Loucy (cell line): ENCODE measurements around the gene SLC10A7.

Source experiments
- H2AFZ ChIP-seq: fragments of 200-600 bp; sonication (generic); 2 replicates; pipeline ENCODE4 v1.6.0; 2016; ENCODE audit warnings: antibody characterized with exemption, mild to moderate bottlenecking, low read length, moderate library complexity
- H3F3A ChIP-seq: fragments of 200-600 bp; 2 replicates; pipeline ENCODE4 v1.6.0; 2016; ENCODE audit warnings: antibody characterized with exemption, low read depth, mild to moderate bottlenecking
- H3K27me3 ChIP-seq: fragments of 200-600 bp; sonication (generic); 2 replicates; pipeline ENCODE4 v1.6.1; 2014; ENCODE audit warnings: low read length, mild to moderate bottlenecking; ENCODE audit not compliant: insufficient read depth, poor library complexity, severe bottlenecking
- H3K36me3 ChIP-seq: fragments of 200-600 bp; sonication (generic); 2 replicates; pipeline ENCODE4 v1.6.1; 2016; ENCODE audit warnings: low read length; ENCODE audit not compliant: insufficient read depth
- H3K4me1 ChIP-seq: fragments of 200-600 bp; sonication (generic); 2 replicates; pipeline ENCODE4 v1.5.1; 2014; ENCODE audit warnings: low read length, mild to moderate bottlenecking; ENCODE audit not compliant: insufficient read depth, poor library complexity, severe bottlenecking
- H3K4me2 ChIP-seq: fragments of 200-600 bp; sonication (generic); 2 replicates; pipeline ENCODE4 v1.6.0; 2014; ENCODE audit warnings: antibody characterized with exemption, low read length, low read depth, mild to moderate bottlenecking; ENCODE audit not compliant: poor library complexity, severe bottlenecking
- H3K4me3 ChIP-seq: fragments of 200-600 bp; sonication (generic); 2 replicates; pipeline ENCODE4 v1.5.1; 2014; ENCODE audit warnings: low read length, mild to moderate bottlenecking, mixed read lengths; ENCODE audit not compliant: poor library complexity, severe bottlenecking
- H3K79me2 ChIP-seq: fragments of 200-600 bp; sonication (generic); 2 replicates; pipeline ENCODE4 v1.6.1; 2014; ENCODE audit warnings: low read length; ENCODE audit not compliant: insufficient read depth
- H3K9ac ChIP-seq: fragments of 200-600 bp; sonication (generic); 2 replicates; pipeline ENCODE4 v1.6.0; 2014; ENCODE audit warnings: mild to moderate bottlenecking, low read depth, low read length, moderate library complexity; ENCODE audit not compliant: poor library complexity, severe bottlenecking
- H3K9me2 ChIP-seq: fragments of 200-600 bp; sonication (generic); replicated peaks from 2 replicates; pipeline ENCODE4 v1.6.1; 2016; ENCODE audit warnings: low read depth, low read length, mixed read lengths
- H3K9me3 ChIP-seq: fragments of 200-600 bp; sonication (generic); 2 replicates; pipeline ENCODE4 v1.6.1; 2014; ENCODE audit warnings: mild to moderate bottlenecking, antibody characterized with exemption, low read length, low read depth; ENCODE audit not compliant: insufficient read depth
- H4K20me1 ChIP-seq: fragments of 200-600 bp; sonication (generic); 2 replicates; pipeline ENCODE4 v1.6.0; 2014; ENCODE audit warnings: antibody characterized with exemption, low read length, mild to moderate bottlenecking; ENCODE audit not compliant: insufficient read depth, poor library complexity, severe bottlenecking
- EZH2phosphoT487 ChIP-seq: fragments of 200-600 bp; IDR thresholded peaks from 2 replicates; pipeline ENCODE4 v1.6.1; 2018; ENCODE audit warnings: antibody characterized with exemption, mild to moderate bottlenecking, moderate library complexity, borderline replicate concordance
- TF ChIP-seq, protein P1 (sequence below): fragments of 200-600 bp; sonication (generic); conservative IDR thresholded peaks from 2 replicates; pipeline ENCODE4 v1.5.1; 2014; ENCODE audit warnings: mild to moderate bottlenecking, antibody characterized with exemption, low read length

SLC10A7 gene

DNA sequence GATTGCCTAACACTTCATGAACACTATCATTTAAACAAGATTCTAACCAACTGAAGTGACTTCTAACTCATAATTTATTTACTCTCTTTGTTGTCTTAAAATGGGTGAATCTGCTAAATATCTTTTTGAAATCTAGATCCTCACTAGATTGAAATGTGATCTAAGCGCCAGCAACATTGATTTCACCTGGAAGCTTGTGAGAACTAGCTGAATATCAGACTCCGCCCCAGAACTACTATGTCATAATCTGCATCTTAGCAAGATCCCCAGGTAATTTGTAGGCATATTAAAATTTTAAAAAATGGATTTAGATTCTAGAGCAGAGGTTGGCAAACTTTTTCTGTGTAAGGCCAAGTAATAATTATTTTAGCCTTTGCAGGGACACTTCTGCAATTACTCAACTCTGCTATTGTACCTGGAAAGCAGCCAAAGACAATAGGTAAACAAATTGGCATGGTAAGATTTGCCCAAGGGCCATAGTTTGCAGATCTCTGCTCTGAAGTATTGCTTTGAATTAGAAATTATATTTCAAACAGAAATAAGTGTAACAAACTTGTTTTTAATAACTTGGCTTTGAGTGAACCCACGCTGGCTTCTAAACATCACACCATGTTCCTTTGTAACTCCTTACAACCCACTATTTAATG, 185.9 kb downstream of the SLC10A7 start:
- no peak overlapping the region for H3K9ac ChIP-seq
- no peaks in the 10 kb centered on the region for H3K9me2 ChIP-seq
- H3K4me2 ChIP-seq, result no peak overlapping the region
- peaks cover 12% of the 10 kb centered on the region for H3K4me1 ChIP-seq
- H2AFZ ChIP-seq, result no peak overlapping the region
- H3F3A ChIP-seq, result no peaks in the 10 kb centered on the region
- no peaks in the 10 kb centered on the region for H3K9me3 ChIP-seq
- H3K4me3 ChIP-seq, result no peak overlapping the region
- no peaks in the 10 kb centered on the region for H3K27me3 ChIP-seq
- TF ChIP-seq, protein P1, sequence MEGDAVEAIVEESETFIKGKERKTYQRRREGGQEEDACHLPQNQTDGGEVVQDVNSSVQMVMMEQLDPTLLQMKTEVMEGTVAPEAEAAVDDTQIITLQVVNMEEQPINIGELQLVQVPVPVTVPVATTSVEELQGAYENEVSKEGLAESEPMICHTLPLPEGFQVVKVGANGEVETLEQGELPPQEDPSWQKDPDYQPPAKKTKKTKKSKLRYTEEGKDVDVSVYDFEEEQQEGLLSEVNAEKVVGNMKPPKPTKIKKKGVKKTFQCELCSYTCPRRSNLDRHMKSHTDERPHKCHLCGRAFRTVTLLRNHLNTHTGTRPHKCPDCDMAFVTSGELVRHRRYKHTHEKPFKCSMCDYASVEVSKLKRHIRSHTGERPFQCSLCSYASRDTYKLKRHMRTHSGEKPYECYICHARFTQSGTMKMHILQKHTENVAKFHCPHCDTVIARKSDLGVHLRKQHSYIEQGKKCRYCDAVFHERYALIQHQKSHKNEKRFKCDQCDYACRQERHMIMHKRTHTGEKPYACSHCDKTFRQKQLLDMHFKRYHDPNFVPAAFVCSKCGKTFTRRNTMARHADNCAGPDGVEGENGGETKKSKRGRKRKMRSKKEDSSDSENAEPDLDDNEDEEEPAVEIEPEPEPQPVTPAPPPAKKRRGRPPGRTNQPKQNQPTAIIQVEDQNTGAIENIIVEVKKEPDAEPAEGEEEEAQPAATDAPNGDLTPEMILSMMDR, result no peak
- TF ChIP-seq EZH2phosphoT487, result no peak
- peaks cover 4% of the 10 kb centered on the region for H4K20me1 ChIP-seq
- no peaks in the 10 kb centered on the region for H3K79me2 ChIP-seq
- no peaks in the 10 kb centered on the region for H3K36me3 ChIP-seq

DNA sequence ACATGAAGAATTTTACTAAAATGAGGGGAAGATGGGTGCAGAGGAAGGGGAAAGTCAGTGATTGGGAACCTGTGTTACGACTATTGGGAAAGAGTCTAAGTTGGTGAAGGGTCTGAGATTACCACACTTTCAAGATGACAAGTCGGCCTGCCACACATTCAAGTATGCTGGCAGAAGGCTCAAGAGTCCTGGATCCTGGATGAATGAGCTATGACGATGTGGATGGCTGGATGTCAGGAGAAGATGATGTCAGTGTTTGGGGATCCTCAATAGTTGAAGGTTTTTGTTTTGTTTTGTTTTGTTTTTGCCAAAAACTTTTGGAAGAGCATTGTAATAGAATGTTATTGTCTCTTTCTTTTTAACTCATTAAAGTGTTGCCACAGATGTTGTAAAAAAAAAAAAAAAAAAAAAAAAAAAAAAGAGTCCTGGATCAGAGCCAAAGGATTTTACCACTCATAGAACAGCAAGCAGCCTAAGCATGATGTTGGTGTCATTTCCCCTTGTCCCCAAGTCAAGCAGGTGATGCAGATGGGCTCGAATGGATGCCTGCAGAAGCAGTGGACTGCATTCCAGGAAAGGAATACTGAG, 186.8 kb downstream of the SLC10A7 start:
- Histone ChIP-seq H3K4me2 (no peak overlapping the region), H3F3A (no peaks in the 10 kb centered on the region), H3K27me3 (no peaks in the 10 kb centered on the region), H4K20me1 (no peaks in the 10 kb centered on the region), H3K4me1 (peaks cover 12% of the 10 kb centered on the region), H3K4me3 (no peak overlapping the region), H3K9me2 (no peaks in the 10 kb centered on the region), H3K9me3 (no peaks in the 10 kb centered on the region), H2AFZ (no peak overlapping the region), H3K36me3 (no peaks in the 10 kb centered on the region), H3K9ac (no peak overlapping the region), H3K79me2 (no peaks in the 10 kb centered on the region)
- TF ChIP-seq, protein P1, result no peak
- TF ChIP-seq EZH2phosphoT487, result no peak

DNA sequence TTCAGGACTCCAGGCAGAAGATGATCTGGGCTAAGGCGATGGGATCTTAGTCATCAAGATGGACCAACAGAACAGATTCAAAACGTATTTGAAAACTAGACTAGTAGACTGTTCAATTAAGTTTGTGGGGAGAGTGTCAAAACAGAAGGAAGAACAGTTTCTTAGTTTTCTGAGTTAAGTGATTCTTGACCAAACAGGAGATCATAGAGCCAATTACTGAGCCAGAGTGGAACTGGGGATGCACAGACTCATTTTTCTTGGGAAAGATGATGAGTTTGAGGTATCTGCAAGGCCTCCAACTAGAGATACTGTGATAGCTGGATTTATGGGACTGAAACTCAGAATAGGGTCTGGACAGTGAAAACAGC, 187.9 kb downstream of the SLC10A7 start:
- Histone ChIP-seq H3K27me3 (no peaks in the 10 kb centered on the region), H3K4me1 (peaks cover 12% of the 10 kb centered on the region), H3K4me3 (peak overlapping the region; percentile 50), H3K36me3 (no peaks in the 10 kb centered on the region), H2AFZ (no peak overlapping the region), H3K79me2 (no peaks in the 10 kb centered on the region), H3K9ac (no peak overlapping the region), H3K9me3 (no peaks in the 10 kb centered on the region), H3K4me2 (peak overlapping the region; percentile 66), H4K20me1 (no peaks in the 10 kb centered on the region), H3F3A (no peaks in the 10 kb centered on the region), H3K9me2 (no peaks in the 10 kb centered on the region)
- TF ChIP-seq, protein P1, result no peak
- no peak for TF ChIP-seq EZH2phosphoT487
